NCI-H2227 (cell line): ENCODE results near the gene ACACB.

Source experiments
- DNase-seq: peaks from one replicate; lab custom pipeline; 2025; ENCODE audit not compliant: unreplicated experiment; lab: John Stamatoyannopoulos, UW

ACACB gene

GRCh38 chr12:109274381-109274780 lies 158.0 kb downstream of the ACACB start:
- DNase-seq, result no peak

- no peak for DNase-seq
These were observed 158.8 kb downstream of the ACACB start for GRCh38 chr12:109275173-109275572.

GRCh38 chr12:109276160-109276559 lies 159.8 kb downstream of the ACACB start:
- no peak for DNase-seq

- no peak for DNase-seq
These were observed 161.0 kb downstream of the ACACB start for GRCh38 chr12:109277255-109277898.

- no peak for DNase-seq
These were observed 161.7 kb downstream of the ACACB start for GRCh38 chr12:109277899-109278762.

GRCh38 chr12:109278912-109279311 lies 162.5 kb downstream of the ACACB start:
- DNase-seq, result no peak

GRCh38 chr12:109279525-109279924 lies 163.1 kb downstream of the ACACB start:
- no peak for DNase-seq

GRCh38 chr12:109281452-109281851 lies 165.1 kb downstream of the ACACB start:
- no peak for DNase-seq

GRCh38 chr12:109284392-109284791 lies 168.0 kb downstream of the ACACB start:
- no peak for DNase-seq

GRCh38 chr12:109286252-109286651 lies 169.9 kb downstream of the ACACB start:
- no peak for DNase-seq

GRCh38 chr12:109286652-109287051 lies 170.3 kb downstream of the ACACB start:
- DNase-seq, result no peak

GRCh38 chr12:109287181-109287580 lies 170.8 kb downstream of the ACACB start:
- no peak for DNase-seq

GRCh38 chr12:109287811-109288469 lies 171.6 kb downstream of the ACACB start:
- no peak for DNase-seq

- no peak for DNase-seq
These were observed 172.2 kb downstream of the ACACB start for GRCh38 chr12:109288571-109288970.

- no peak for DNase-seq
These were observed 172.6 kb downstream of the ACACB start for GRCh38 chr12:109289004-109289403.

GRCh38 chr12:109289551-109289950 lies 173.2 kb downstream of the ACACB start:
- DNase-seq, result no peak

GRCh38 chr12:109290061-109290460 lies 173.7 kb downstream of the ACACB start:
- no peak for DNase-seq

- DNase-seq, result no peak
These were observed 174.7 kb downstream of the ACACB start for GRCh38 chr12:109291117-109291516.

GRCh38 chr12:109291521-109292341 lies 175.3 kb downstream of the ACACB start:
- peak; percentile 97 for DNase-seq

GRCh38 chr12:109292342-109292711 lies 175.9 kb downstream of the ACACB start:
- DNase-seq, result no peak

GRCh38 chr12:109293106-109293505 lies 176.7 kb downstream of the ACACB start:
- DNase-seq, result no peak
